Measurements from ENCODE around the gene SGK1.

The SGK1 gene

DNA sequence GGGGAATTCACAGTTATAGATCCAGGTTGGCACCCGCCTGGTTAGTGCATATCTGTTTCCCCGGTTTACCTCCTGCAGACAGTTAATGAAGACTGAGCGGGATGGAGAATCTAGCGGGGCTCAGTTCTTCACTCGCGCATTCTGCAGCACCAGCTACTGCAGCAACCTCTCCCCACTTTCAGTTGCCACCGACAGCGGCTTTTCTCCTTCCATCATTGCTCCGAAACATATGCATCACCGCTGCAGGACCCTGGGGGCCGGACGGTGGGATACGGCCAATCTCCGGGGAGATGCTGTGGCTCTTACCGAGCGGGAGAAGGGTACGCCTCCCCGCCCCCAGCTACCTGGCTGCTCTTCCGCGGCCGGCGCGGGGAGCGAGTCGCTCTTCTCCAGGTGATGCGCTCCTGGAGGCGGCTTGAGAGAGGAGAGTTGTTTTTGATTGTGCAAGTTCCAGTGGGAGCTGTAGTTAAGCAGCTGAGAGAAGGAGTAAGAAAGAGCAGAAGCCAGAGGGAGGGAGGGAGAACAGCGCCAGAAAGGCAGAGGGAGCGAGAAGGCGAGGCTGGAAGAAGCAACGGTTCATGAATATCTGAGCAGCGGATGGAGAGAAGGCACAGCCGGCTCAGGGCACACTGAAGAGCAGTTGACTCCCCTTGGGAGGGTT, at the start of gene SGK1:
Gene SGK1, minus strand, starts transcription at position 642 of the 661 bp plus-strand sequence. CDS start 652 bp downstream, outside the sequence.
- DNase-seq = no peak

DNA sequence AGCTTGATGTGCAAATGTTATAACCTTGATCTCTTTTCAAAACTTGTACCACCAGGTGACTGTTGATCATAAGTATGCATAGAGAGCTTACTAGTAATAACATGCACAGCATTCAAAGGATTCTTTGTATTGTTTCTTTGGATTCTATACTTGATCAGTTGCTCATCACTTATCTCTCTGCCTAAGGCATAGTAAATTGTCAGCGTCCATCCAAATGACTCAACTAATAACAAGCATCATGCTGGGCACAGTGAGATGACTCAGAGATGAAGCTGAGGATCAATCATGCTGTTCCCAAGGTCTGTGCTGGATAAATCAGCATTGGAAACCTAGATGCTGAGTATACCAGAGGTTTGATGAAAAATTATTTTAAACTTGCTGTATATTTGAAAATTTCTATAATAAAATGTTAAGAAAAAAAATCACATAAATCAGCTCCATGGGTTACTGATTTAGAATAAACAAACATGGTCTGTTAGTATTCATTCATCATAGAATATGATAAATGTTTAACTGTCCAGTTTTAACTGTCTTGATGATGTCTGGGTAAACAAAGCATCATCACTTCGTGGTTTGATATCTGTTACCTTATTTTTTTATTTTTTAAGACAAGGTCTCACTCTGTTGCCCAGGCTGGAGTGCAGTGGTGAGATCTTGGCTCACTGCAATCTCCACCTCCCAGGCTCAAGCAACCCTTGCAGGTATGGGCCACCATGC, 45.6 kb upstream of the SGK1 start:
- no peak for DNase-seq

- no peak for DNase-seq
Observed at GRCh38 chr6:134361011-134361410, 43.1 kb upstream of the SGK1 start.

DNA sequence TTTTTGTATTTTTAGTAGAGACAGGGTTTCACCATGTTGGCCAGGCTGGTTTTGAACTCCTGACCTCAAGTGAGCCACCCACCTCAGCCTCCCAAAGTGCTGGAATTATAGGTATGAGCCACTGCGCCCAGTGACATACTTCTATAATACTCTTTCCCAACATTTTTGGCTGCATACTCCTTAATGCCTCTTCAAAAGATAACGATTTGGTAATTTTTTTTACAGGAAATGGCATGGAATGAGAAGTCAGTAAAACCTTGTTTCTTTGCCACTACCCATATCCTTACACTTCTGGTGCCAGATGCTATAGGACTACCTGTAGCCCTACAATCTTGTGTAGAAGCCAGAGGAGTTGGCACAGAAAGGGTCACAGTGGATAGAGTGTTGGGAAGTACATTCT, 41.4 kb upstream of the SGK1 start:
- DNase-seq = no peak

GRCh38 chr6:134358320-134358719, 40.4 kb upstream of the SGK1 start:
- no peak for DNase-seq

GRCh38 chr6:134357022-134357487, 39.1 kb upstream of the SGK1 start:
- no peak for DNase-seq

DNA sequence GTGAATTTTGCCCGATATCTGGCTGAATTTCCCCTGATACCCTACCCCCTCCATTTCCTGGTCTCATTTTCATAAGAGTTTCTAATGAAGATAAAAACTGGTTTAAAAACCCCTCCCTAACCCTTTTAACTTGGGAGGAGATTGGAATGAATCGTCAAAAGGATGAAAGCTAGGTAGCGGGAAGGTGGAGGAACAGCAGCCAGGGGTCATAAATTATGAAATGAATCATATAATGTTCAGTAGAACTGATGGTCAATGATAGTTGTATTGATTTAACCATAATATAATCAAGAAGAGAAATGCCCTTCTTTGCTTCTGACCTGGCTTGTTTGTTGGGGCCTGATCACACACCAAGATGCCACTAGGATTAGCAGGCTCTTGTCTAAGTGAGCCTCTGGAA, 38.5 kb upstream of the SGK1 start:
- DNase-seq = no peak

GRCh38 chr6:134352786-134353480, 35.0 kb upstream of the SGK1 start:
- DNase-seq = no peak

- no peak for DNase-seq
Observed at GRCh38 chr6:134351615-134352474, 33.9 kb upstream of the SGK1 start.

GRCh38 chr6:134347885-134348805, 30.2 kb upstream of the SGK1 start:
- no peak for DNase-seq

GRCh38 chr6:134346932-134347545, 29.1 kb upstream of the SGK1 start:
- no peak for DNase-seq

DNA sequence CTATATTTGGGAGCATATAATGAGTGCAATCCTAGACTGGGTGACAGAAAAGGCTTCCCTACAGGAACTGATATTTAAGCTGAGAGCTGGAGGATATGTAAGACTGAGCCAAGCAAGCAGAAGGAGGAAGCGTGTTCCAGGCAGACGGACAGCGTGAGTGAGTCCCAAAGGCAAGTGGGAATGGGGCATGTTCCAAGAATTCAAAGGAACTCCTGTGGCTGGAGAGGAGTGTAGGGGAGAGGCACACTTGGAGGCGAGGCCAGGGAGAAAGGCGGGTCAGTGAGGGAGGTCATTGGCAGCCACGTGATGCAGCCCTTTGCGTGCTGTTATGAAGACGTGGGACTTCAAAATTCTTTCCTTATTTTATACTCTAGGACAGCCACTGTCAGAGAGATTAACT, 27.9 kb upstream of the SGK1 start:
- no peak for DNase-seq

GRCh38 chr6:134343066-134343465, 25.2 kb upstream of the SGK1 start:
- DNase-seq = no peak

DNA sequence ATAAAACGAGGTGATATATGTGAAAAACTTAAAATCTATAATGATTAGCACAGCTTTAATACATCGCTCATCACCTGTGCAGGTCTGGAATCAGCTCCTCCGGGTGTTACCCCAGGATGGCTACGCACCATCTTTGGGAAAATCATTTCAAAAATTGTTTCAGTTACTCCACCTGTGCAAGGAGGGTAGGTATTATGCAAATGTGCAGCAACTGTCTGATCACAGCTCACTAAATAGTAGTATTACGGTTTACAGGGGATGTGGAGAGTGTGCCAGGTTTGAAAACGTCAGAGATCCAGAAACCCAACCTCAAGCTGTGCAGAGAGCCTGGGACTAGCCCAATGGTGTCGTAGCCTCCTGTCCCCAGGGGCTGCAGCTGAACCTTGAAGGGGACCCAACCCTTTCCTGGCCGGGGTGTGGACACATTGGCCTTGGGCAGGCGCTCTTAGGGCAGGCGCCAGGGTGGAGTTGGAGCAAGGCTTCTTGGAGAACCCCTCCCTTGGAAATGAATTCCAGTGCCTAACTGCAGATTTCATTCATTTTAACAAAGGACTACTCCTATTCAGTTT, 24.2 kb upstream of the SGK1 start:
- DNase-seq = no peak

DNA sequence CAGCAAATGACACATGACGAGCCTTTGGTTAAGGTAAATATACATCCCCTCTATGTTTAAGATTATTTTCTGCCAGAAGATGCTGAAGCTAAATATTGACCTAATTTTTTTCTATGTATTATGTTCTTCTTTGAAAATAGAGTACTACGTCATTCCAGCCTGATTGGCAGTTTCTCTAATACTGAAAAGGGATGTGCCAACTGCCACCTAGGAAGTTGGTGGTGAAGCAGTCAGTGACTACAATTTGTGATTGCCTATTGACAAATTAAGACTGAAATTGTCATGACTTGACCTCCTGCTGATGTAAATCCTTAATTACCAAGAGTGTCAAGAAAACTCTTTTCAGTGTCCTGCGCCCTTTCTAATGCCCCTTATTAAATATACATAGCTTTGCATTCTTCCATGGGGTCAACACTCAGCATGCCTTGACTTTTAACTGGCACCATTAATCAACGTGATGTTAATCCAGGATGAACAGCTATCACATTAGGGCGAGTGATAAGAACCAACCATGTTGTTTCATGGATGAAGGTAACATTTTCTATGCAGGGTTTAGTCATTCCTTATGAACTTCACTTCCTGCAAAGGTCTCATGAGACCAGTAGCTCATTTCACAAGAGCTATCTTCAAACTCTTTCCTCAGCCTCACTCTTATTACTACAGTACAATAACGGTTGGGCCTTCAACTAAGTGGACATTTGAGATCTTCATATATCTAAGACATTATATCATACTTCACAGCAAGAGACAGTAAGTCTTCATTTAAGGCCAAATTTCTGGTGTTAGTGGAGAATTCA, 22.5 kb upstream of the SGK1 start:
- DNase-seq = no peak

DNA sequence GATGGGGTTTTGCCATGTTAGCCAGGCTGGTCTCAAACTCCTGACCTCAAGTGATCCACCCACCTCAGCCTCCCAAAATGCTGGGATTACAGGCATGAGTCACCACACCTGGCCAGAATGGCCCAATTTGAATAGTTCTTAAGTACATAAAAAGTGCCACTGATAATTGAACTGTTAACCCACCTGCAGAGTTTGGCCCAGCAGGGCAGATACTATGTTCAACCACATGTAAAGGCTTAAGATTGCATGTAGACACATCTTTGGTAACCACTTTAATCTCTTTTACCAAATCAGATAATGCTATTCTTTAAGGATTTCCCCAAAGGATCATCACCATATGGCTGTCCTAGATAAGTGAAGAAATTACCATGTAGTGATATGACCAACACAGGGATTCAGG, 21.3 kb upstream of the SGK1 start:
- no peak for DNase-seq

GRCh38 chr6:134331256-134331655, 13.3 kb upstream of the SGK1 start:
- DNase-seq = no peak

DNA sequence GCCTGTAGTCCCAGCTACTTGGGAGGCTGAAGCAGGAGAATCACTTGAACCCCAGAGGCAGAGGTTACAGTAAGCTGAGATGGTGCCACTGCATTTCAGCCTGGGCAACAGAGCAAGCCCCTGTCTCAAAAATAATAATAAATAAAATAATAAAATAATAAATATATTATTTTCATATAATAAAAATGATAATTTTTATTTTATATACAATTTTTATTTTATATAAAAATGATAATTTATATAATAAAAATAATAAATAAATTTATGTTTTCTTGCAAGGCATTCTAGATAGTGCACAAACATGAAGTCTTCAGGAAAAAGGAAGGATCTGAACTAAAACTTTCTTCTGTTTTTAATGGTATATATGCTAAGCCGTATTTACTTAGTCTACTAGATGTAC, 12.6 kb upstream of the SGK1 start:
- no peak for DNase-seq

DNA sequence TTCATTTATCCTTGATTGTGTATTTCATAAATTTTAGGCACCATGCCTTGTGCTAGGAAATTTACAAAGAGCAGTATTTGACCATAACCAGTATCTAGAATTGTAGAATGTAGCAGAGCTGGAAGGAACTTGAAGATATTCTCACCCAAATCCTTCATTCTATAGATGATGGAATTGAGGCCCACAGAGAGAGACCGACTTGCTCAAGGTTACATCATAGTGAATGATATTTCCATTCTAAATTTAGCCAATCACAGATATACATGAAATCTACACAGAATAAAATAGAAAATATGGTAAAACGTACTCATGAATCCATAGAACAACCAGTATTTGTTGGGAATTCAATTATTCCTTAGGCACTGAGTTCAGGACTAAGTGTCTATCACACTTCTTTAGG, 10.9 kb upstream of the SGK1 start:
- DNase-seq = no peak

DNA sequence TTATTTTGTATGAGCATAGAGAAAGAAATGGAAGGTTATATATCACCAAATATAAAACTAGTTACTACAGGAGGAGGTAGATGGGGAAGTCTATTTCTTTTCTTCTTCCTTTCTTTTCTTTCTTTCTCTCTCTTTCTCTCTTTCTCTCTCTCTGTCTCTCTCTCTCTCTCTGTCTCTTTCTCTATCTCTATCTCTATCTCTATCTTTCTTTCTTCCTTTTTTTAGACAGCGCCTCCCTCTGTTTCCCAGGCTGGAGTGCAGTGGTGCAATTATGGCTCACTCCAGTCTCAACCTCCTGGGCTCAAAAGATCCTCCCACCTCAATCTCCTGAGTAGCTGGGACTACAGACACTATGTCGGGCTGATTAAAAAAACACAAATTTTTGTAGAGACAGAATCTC, 10.2 kb upstream of the SGK1 start:
- no peak for DNase-seq
